Vagina (tissue), 2 donors: Measurements from ENCODE around the gene FOXC2.

Experiments
- POLR2AphosphoS5 ChIP-seq, 2 donors: sonication (generic); formaldehyde crosslinking; IDR thresholded peaks; one replicate each; pipeline ENCODE4 v1.9.0; 2017; ENCODE audit warnings: antibody characterized with exemption in 2 of 2, mild to moderate bottlenecking in 2 of 2, low read depth in 1 of 2; ENCODE audit not compliant: insufficient read depth in 1 of 2
- TF ChIP-seq, protein P1 (sequence below), 3 experiments: fragments of 450-650 bp in 2 of 3; fragments of 200-600 bp in 1 of 3; sonication (generic) in 1 of 3; IDR thresholded peaks; one replicate each; pipeline ENCODE4 v1.5.1; 2017 to 2019; ENCODE audit warnings: antibody characterized with exemption in 3 of 3, mild to moderate bottlenecking in 2 of 3, moderate library complexity in 2 of 3

DNA sequence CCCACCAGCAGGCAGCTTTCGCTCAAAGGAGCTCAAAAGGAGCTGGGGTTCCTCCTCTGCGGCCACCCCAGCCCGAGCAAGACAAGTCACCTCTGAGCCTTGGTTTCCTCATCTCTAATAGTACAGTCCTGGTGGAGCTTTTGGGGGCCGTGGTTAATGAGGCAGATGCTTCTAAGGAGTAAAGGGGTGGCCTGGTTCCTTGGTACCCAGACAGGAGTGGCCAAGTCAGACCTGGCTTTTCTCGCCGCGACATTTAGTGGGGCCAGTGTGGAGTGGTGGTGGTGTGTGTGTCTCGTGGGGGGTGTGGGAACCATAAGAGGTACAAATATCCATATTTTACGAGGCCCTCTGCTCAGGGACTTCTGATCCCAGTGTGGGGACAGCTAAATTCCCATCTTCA, 49.6 kb upstream of the FOXC2 start:
- no peak for TF ChIP-seq POLR2AphosphoS5 (IDR thresholded peaks at IDR 0.05; ENCODE audit: insufficient read depth in 1 of 2, low read depth in 1 of 2)
- TF ChIP-seq, protein P1, sequence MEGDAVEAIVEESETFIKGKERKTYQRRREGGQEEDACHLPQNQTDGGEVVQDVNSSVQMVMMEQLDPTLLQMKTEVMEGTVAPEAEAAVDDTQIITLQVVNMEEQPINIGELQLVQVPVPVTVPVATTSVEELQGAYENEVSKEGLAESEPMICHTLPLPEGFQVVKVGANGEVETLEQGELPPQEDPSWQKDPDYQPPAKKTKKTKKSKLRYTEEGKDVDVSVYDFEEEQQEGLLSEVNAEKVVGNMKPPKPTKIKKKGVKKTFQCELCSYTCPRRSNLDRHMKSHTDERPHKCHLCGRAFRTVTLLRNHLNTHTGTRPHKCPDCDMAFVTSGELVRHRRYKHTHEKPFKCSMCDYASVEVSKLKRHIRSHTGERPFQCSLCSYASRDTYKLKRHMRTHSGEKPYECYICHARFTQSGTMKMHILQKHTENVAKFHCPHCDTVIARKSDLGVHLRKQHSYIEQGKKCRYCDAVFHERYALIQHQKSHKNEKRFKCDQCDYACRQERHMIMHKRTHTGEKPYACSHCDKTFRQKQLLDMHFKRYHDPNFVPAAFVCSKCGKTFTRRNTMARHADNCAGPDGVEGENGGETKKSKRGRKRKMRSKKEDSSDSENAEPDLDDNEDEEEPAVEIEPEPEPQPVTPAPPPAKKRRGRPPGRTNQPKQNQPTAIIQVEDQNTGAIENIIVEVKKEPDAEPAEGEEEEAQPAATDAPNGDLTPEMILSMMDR (IDR thresholded peaks at IDR 0.05), result no peak
